Measurements from ENCODE around the gene FRAS1. TPM values are rescaled to one million over a fixed set of nuclear protein-coding genes. Genes with fewer than 3 reads are reported as not detected.

The FRAS1 gene
- total and polyA plus RNA-seq, 2 donors (not counting 3 experiments of a cell fraction or from before 2014, with no cell fraction given), result 1.4 to 3.6 TPM

GRCh38 chr4:78361621-78362120, 304.5 kb downstream of the FRAS1 start:
- H3K4me2 ChIP-seq (ENCODE audit: insufficient read depth, low read length), result no peak overlapping the region
- H3K27ac ChIP-seq (ENCODE audit: insufficient read depth, low read depth, low read length), result no peak overlapping the region
- no TSS peak for BruUV-seq (replicated peaks)
- no peak for DNase-seq (ENCODE audit: low read depth, low spot score)
- H3K9ac ChIP-seq (replicated peaks; ENCODE audit: extremely low read depth, insufficient read depth, low read length), result no peak overlapping the region
- no peaks in the 10 kb centered on the region for H3K9me3 ChIP-seq (replicated peaks; ENCODE audit: control insufficient read depth, insufficient read depth, low read length)
- POLR2A ChIA-PET, result no interaction called here
- no peaks in the 10 kb centered on the region for H3K9me1 ChIP-seq (replicated peaks; ENCODE audit: control insufficient read depth, extremely low read depth, insufficient read depth, low read length)
- dilution Hi-C loops (cut with MboI; ENCODE audit: extremely low pct_ligation_motif_present, low sequenced_read_pairs) (no loop called here), intact Hi-C loops (cut with micrococcal nuclease) (no loop called here)
- FAIRE-seq, result no peak
- no peaks in the 10 kb centered on the region for H3K4me1 ChIP-seq (ENCODE audit: control insufficient read depth, extremely low read depth, insufficient read depth, low read length)
- H3K4me3 ChIP-seq (replicated peaks in 1 of 3; ENCODE audit: insufficient read depth in 1 of 3, low read depth in 1 of 3, low read length in 3 of 3), result no peak overlapping the region
- H3K36me3 ChIP-seq (ENCODE audit: control insufficient read depth in 2 of 2, extremely low read depth in 1 of 2, insufficient read depth in 2 of 2, low read length in 2 of 2), result no peaks in the 10 kb centered on the region
- no peak overlapping the region for H2AFZ ChIP-seq (ENCODE audit: low read depth, low read length)
- TF ChIP-seq POLR2AphosphoS5 (IDR thresholded peaks at IDR 0.05; ENCODE audit: insufficient read depth, low read depth, low read length), result no peak
- no peak for TF ChIP-seq MYC (IDR thresholded peaks at IDR 0.05; ENCODE audit: low read depth, low read length)
- no peak for TF ChIP-seq JUN (IDR thresholded peaks at IDR 0.05; ENCODE audit: borderline replicate concordance, insufficient read depth, insufficient read length, low read depth)
- TF ChIP-seq POLR2A (IDR thresholded peaks at IDR 0.05; ENCODE audit: low read depth, low read length), result no peak
- TF ChIP-seq FOS (IDR thresholded peaks at IDR 0.05; ENCODE audit: borderline replicate concordance, insufficient read depth, low read length), result no peak
- TF ChIP-seq, protein P1, sequence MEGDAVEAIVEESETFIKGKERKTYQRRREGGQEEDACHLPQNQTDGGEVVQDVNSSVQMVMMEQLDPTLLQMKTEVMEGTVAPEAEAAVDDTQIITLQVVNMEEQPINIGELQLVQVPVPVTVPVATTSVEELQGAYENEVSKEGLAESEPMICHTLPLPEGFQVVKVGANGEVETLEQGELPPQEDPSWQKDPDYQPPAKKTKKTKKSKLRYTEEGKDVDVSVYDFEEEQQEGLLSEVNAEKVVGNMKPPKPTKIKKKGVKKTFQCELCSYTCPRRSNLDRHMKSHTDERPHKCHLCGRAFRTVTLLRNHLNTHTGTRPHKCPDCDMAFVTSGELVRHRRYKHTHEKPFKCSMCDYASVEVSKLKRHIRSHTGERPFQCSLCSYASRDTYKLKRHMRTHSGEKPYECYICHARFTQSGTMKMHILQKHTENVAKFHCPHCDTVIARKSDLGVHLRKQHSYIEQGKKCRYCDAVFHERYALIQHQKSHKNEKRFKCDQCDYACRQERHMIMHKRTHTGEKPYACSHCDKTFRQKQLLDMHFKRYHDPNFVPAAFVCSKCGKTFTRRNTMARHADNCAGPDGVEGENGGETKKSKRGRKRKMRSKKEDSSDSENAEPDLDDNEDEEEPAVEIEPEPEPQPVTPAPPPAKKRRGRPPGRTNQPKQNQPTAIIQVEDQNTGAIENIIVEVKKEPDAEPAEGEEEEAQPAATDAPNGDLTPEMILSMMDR (IDR thresholded peaks at IDR 0.05; ENCODE audit: extremely low read depth in 1 of 2, insufficient read depth in 1 of 2, low read depth in 1 of 2, low read length in 2 of 2), result no peak
- no peak for TF ChIP-seq EZH2 (IDR thresholded peaks at IDR 0.05; ENCODE audit: borderline replicate concordance, low read depth, low read length, severe bottlenecking)
- CTCF ChIA-PET, result no interaction called here
- no peaks in the 10 kb centered on the region for H3K27me3 ChIP-seq (ENCODE audit: control insufficient read depth in 2 of 2, insufficient read depth in 2 of 2, low read length in 2 of 2)
- H3K79me2 ChIP-seq (ENCODE audit: control insufficient read depth, insufficient read depth, low read length), result no peaks in the 10 kb centered on the region
- no peaks in the 10 kb centered on the region for H4K20me1 ChIP-seq (replicated peaks; ENCODE audit: control insufficient read depth, extremely low read depth, insufficient read depth, low read length)

Data from endothelial cell of umbilical vein (primary cell).